MG63 (cell line): ENCODE results near the gene PLN. TPM values are rescaled to one million over a fixed set of nuclear protein-coding genes. Genes with fewer than 3 reads are reported as not detected.

ENCODE experiments used
- DNase-seq: peaks from one replicate; pipeline ENCODE4 v3.0.0-alpha.2; 2020
- H3K27me3 ChIP-seq: fragments of 250-450 bp; sonication (Bioruptor Pico); 2 replicates; pipeline ENCODE4 v1.5.1; 2020; ENCODE audit warnings: mild to moderate bottlenecking, moderate library complexity
- H3K36me3 ChIP-seq: fragments of 250-450 bp; sonication (Bioruptor Pico); 2 replicates; pipeline ENCODE4 v1.5.1; 2020; ENCODE audit warnings: mild to moderate bottlenecking, moderate library complexity
- H3K4me3 ChIP-seq: fragments of 250-450 bp; sonication (Bioruptor Pico); 2 replicates; pipeline ENCODE4 v1.5.1; 2020; ENCODE audit warnings: mild to moderate bottlenecking, moderate library complexity
- H3K9me3 ChIP-seq: fragments of 250-450 bp; sonication (Bioruptor Pico); 2 replicates; pipeline ENCODE4 v1.5.1; 2020; ENCODE audit warnings: mild to moderate bottlenecking, moderate library complexity
- total RNA-seq: library from RNA; depleted of rRNA; stranded (reverse); fragments of >200 nt; shearing (Covaris generic); gene quantifications from 2 replicates; pipeline ENCODE4 v1.2.3, GENCODE V29; 2014; ENCODE audit warnings: low replicate concordance

The PLN gene
- total RNA-seq, 1 experiment from 2014 or later = not detected

DNA sequence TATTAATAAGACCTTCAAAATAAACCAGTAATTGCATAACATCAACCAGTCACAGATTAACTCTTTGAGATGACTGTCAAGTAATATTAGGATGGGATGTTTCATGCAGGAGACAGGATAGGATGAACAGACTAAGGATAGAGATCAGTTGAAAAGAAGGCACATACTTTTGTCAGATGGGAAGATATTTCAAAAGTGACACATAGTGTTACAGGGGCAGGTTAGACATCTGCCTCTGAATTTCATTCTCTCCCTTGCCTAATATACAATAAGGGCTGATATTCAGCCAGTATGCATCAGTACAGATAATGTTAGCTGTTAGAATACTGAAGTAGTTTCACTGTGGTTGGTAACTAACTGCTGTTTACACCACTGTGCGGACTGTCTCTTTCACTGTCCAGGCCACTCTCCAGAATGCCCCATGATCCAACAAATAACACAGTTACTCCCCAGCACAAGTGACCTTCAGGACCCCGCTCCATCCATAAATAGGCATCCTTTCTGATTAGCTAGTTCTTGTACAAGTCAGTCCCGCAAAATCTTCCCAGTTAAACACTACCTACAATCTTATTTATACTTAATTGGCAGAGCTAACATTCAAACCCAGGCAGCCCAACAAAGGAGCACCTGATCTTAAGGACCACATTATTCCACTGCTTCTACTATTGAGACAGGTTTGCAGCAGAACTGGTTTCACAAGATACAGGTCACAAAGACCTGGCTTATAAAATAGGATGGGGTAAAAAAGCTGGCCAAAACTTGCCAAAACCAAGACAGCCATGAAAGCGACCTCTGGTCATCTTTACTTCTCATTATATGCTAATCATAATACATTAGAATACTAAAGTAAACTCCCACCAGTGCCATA lies 21.9 kb upstream of the PLN start:
- no peak for DNase-seq
- no peaks in the 10 kb centered on the region for H3K27me3 ChIP-seq

GRCh38 chr6:118528129-118528528 lies 20.0 kb upstream of the PLN start:
- Histone ChIP-seq H3K36me3 (no peaks in the 10 kb centered on the region), H3K9me3 (no peaks in the 10 kb centered on the region), H3K4me3 (no peak overlapping the region), H3K27me3 (no peaks in the 10 kb centered on the region)
- DNase-seq = no peak

More for the DNA sequence above, 21.9 kb upstream of the PLN start:
- Histone ChIP-seq H3K9me3 (no peaks in the 10 kb centered on the region), H3K4me3 (no peak overlapping the region), H3K36me3 (no peaks in the 10 kb centered on the region)

GRCh38 chr6:118529756-118530155 lies 18.3 kb upstream of the PLN start:
- DNase-seq = no peak
- no peaks in the 10 kb centered on the region for H3K9me3 ChIP-seq

DNA sequence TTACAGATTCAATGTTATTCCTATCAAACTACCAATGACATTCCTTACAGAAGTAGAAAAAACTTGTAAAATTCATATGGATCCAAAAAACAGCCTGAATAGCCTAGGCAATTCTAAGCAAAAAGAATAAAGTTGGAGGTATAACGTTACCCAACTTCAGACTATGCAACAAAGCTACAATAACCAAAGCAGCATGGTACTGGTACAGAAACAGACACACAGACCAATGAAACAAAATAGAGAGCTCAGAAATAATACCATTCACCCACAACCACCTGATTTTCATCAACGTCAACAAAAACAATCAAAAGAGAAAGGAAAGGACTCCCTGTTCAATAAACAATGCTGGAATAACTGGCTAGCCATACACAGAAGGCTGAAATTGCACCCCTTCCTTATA lies 17.2 kb upstream of the PLN start:
- H3K9me3 ChIP-seq = no peaks in the 10 kb centered on the region
- no peaks in the 10 kb centered on the region for H3K27me3 ChIP-seq
- H3K36me3 ChIP-seq = no peaks in the 10 kb centered on the region
- H3K4me3 ChIP-seq = no peak overlapping the region
- DNase-seq = no peak

More at GRCh38 chr6:118529756-118530155, 18.3 kb upstream of the PLN start:
- Histone ChIP-seq H3K36me3 (no peaks in the 10 kb centered on the region), H3K4me3 (no peak overlapping the region), H3K27me3 (no peaks in the 10 kb centered on the region)

GRCh38 chr6:118535176-118535844 lies 12.8 kb upstream of the PLN start:
- H3K4me3 ChIP-seq = no peak overlapping the region
- no peaks in the 10 kb centered on the region for H3K9me3 ChIP-seq
- no peaks in the 10 kb centered on the region for H3K27me3 ChIP-seq
- H3K36me3 ChIP-seq = no peaks in the 10 kb centered on the region
- no peak for DNase-seq

GRCh38 chr6:118536478-118536877 lies 11.6 kb upstream of the PLN start:
- Histone ChIP-seq H3K9me3 (no peaks in the 10 kb centered on the region), H3K36me3 (no peaks in the 10 kb centered on the region), H3K4me3 (no peak overlapping the region), H3K27me3 (no peaks in the 10 kb centered on the region)
- no peak for DNase-seq

DNA sequence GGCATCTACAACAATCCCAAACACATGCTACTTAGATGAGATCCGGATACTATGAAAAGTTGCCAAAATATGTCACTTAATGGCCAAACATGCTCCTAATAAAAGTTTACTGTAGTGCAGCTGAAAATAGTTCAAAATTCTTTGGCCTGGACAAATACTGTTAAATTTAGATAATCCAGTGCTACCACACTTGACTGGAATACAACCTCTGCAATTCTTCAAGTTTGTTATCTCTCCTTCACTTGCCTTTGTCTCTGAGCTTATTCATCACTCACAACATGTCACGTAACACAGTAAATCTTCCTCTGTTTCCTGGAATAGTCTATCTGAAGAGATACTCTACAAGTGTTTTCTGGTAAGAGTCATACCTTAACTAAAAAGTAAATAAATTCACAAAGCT lies 10.5 kb upstream of the PLN start:
- no peak for DNase-seq
- no peaks in the 10 kb centered on the region for H3K9me3 ChIP-seq
- H3K4me3 ChIP-seq = no peak overlapping the region
- H3K36me3 ChIP-seq = no peaks in the 10 kb centered on the region
- H3K27me3 ChIP-seq = no peaks in the 10 kb centered on the region

DNA sequence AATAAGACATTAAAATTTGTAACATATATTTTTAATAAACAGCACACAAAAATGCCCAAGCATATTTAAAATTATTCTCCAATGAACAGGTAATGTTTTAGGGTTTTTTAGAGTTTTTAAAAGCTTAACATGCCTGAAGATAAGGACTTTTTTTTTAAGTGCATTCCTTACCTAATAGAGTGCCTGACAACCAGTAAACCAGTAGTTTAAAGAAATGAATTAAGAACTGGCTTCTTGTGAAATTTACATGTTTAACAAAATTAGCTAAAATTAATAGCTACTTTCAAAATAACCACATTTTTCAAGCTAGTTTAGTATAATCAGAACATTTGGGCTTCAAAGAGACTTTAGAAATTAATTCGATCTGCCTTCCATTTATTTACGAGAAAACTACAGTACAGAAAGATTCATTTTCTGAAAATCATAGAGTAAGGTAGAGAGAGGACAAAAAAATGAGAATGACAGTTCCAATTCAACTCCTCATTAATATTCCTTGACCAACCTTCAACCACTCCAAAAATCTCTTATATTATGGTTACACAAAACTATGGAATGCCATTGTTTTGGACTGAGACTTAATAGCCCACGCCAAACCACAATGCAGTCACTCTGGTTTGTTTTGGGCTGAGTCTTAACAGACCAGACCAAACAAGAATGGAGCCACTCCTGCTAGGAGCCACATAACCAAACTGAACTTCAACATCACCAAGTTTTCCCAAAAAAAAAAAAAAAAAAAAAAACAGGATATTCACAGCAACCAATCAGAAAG lies 5.7 kb upstream of the PLN start:
- no peaks in the 10 kb centered on the region for H3K27me3 ChIP-seq
- no peak overlapping the region for H3K4me3 ChIP-seq
- H3K9me3 ChIP-seq = no peaks in the 10 kb centered on the region
- H3K36me3 ChIP-seq = no peaks in the 10 kb centered on the region; the same call in 1 of the 2 replicates
- DNase-seq = peak; percentile 40

DNA sequence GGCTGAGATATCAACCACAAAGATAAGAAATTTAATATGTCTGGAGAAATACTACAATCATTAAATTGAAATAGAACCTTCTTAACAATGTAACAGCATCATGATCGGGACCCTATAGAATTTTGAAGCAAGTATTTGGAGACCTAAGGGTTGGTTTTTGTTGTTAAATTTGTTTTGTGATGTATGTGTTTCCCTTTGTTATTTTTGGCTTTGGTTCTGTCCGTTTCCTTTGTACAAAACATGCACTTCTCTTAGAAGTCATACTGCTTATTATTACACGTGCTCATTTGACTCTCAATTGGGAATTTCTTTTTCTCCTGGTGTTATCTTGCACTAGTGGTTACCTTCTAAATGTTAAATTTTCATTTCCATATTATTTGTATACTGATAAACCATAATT lies 4.0 kb upstream of the PLN start:
- no peaks in the 10 kb centered on the region for H3K9me3 ChIP-seq
- no peak overlapping the region for H3K4me3 ChIP-seq
- no peak for DNase-seq
- H3K36me3 ChIP-seq = no peaks in the 10 kb centered on the region; the same call in 1 of the 2 replicates
- no peaks in the 10 kb centered on the region for H3K27me3 ChIP-seq

DNA sequence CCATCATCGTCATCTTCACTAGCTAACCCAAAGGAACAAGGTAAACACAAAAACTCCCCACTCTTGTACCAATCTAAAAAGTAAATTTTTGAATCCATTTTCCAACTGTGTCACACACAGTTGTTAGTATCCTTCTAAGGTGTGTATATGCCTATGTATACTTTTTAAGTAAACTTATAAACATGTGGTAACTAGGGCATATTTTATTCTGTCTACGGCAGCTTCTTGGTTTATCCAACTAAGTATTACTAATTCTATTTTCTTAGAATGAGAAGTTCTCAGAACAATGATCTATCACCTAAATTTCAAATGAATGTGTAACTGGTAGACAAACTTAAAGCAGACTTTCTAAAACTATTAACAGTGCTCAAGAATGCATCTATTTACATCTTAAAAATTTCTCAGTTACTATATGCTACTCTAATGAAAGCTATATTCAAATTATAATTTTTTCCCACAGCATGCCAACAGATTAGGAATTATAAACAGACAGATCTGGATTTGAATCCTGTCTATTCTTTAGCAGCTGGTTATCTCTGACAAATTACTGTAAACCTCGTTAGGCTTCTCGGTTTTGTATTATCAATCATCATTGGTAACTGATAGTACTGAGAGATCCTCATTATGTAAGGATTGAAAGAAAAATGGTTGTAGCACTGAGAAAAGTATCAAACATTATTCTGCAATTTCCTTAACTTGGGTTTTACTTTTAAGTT lies 1.8 kb upstream of the PLN start:
- H3K27me3 ChIP-seq = no peaks in the 10 kb centered on the region
- no peaks in the 10 kb centered on the region for H3K9me3 ChIP-seq
- no peak for DNase-seq

DNA sequence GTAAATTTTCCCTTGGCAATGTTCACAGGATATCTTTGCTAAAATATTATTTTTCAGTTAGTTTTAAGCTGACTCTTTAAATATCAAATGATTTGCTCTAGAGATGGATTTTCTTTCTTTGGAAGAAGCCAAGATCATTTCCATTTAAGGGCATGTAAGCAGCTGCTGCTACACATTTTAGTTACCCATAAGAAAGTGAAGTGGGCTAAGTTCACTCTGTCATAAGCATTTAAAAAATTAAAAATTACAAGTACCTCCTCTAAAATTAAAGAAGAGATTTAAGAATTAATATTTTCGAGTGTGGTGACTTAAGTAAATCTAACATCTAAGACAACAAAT lies 1.2 kb upstream of the PLN start:
- Histone ChIP-seq H3K9me3 (no peaks in the 10 kb centered on the region), H3K36me3 (no peaks in the 10 kb centered on the region; the same call in 1 of the 2 replicates), H3K27me3 (no peaks in the 10 kb centered on the region), H3K4me3 (no peak overlapping the region)
- DNase-seq = no peak

More for the DNA sequence above, 1.8 kb upstream of the PLN start:
- Histone ChIP-seq H3K36me3 (no peaks in the 10 kb centered on the region; the same call in 1 of the 2 replicates), H3K4me3 (no peak overlapping the region)

- no peaks in the 10 kb centered on the region for H3K27me3 ChIP-seq
- H3K36me3 ChIP-seq = no peaks in the 10 kb centered on the region; the same call in 1 of the 2 replicates
Measured at GRCh38 chr6:118548613-118549012, 517 bp downstream of the PLN start.

GRCh38 chr6:118551063-118552053 lies 3.3 kb downstream of the PLN start:
- no peaks in the 10 kb centered on the region for H3K9me3 ChIP-seq
- DNase-seq = no peak
- no peak overlapping the region for H3K4me3 ChIP-seq
- H3K27me3 ChIP-seq = no peaks in the 10 kb centered on the region
- no peaks in the 10 kb centered on the region for H3K36me3 ChIP-seq

More at GRCh38 chr6:118548613-118549012, 517 bp downstream of the PLN start:
- Histone ChIP-seq H3K4me3 (no peak overlapping the region), H3K9me3 (no peaks in the 10 kb centered on the region)
- DNase-seq = no peak

- H3K4me3 ChIP-seq = no peak overlapping the region
- H3K27me3 ChIP-seq = no peaks in the 10 kb centered on the region
- DNase-seq = no peak
- no peaks in the 10 kb centered on the region for H3K9me3 ChIP-seq
- H3K36me3 ChIP-seq = no peaks in the 10 kb centered on the region
Measured at GRCh38 chr6:118553132-118553531, 5.0 kb downstream of the PLN start.

DNA sequence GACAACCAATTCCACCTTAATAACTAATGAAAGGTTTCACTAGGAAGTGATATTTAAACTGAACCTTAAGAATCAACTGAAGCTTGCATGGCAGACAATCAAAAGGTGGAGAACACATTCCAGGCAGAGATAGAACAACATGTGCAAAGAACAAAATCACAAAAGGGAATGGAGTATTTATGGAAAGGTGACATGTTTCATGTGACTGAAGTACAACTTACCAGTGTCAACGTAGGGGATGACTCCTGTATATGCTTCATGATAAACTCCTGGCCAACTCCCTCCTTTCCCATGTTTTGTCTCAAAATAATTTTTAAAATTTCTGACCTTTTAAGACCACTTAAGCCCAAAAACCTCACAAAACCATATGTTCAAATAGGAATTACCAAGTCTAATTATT lies 6.6 kb downstream of the PLN start:
- no peak overlapping the region for H3K4me3 ChIP-seq
- H3K9me3 ChIP-seq = no peaks in the 10 kb centered on the region
- no peaks in the 10 kb centered on the region for H3K27me3 ChIP-seq
- no peak for DNase-seq
- H3K36me3 ChIP-seq = no peaks in the 10 kb centered on the region
